GM19324 (cell line): ENCODE data around the gene TNFSF10.
"Not testable (repeated sequence)": the region's sequence is repeated elsewhere in the genome, so short reads cannot be mapped to it uniquely, and the experiment has no call there.

Source experiments
- ATAC-seq: cut with Tn5 transposase; IDR thresholded peaks from one replicate; pipeline ENCODE4 v1.9.1; 2021; ENCODE audit warnings: mild to moderate bottlenecking, moderate library complexity; ENCODE audit not compliant: unreplicated experiment, low FRiP score

Gene TNFSF10

DNA sequence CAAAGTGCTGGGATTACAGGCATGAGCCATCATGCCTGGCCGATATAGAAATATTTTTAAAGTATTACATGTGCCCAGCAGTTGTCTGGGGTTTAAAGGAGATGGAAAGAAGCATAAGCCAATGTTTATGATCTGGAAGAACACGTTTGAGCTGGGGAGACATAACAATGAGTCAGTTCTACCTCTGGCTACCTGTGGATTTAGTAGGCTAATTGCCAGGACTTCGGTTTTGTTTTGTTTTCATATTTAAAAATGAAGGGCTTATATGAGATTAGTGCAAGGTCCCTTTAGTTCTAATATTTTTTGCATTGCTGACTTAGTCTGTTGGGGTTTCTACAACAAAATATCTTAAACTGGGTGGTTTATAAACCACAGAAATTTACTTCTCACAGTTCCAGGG, 22.9 kb upstream of the TNFSF10 start:
- no peak for ATAC-seq

GRCh38 chr3:172544404-172544803, 21.2 kb upstream of the TNFSF10 start:
- no peak for ATAC-seq

DNA sequence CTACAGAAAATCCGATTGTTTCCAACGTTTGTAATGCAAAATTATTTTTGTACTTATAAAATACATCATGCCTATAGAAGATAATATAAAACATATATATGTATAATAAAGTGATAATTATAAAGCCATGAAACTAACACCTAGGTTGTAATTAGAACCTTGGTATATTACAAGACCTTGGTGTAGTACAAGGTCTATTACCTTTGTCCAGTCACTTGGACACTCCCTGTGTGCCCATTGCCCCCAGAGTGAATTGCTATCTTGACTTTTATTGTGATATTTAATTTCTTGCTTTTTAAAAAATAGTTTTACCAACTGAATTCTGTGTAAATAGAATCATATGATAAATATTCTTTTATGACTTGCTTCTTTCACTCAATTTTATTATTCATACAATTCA, 20.7 kb upstream of the TNFSF10 start:
- ATAC-seq = no peak

- no peak for ATAC-seq
Observed at GRCh38 chr3:172543419-172543818, 20.2 kb upstream of the TNFSF10 start.

DNA sequence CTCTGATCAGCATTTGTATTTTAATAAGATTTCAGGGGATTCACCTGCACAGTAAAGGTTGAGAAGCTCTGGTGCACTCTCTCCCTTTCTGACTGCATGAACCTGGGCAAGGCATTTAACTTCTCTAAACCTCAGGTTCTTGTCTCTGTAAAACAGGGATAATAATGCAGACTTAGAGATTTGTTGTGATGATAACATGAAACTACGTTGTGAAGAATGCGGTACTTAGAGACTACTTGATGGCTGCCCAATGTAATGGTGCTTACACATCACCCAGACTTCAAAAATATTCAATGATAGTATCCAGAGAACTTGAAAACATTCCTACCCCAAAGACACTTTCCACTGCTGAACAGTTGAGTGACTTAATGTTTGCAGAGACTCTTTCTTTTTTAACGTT, 19.8 kb upstream of the TNFSF10 start:
- ATAC-seq = no peak

GRCh38 chr3:172541945-172542488, 18.8 kb upstream of the TNFSF10 start:
- no peak for ATAC-seq

- ATAC-seq = no peak
Observed at GRCh38 chr3:172540049-172540448, 16.8 kb upstream of the TNFSF10 start.

GRCh38 chr3:172539273-172539672, 16.0 kb upstream of the TNFSF10 start:
- no peak for ATAC-seq

- no peak for ATAC-seq
Observed at GRCh38 chr3:172538368-172539151, 15.3 kb upstream of the TNFSF10 start.

DNA sequence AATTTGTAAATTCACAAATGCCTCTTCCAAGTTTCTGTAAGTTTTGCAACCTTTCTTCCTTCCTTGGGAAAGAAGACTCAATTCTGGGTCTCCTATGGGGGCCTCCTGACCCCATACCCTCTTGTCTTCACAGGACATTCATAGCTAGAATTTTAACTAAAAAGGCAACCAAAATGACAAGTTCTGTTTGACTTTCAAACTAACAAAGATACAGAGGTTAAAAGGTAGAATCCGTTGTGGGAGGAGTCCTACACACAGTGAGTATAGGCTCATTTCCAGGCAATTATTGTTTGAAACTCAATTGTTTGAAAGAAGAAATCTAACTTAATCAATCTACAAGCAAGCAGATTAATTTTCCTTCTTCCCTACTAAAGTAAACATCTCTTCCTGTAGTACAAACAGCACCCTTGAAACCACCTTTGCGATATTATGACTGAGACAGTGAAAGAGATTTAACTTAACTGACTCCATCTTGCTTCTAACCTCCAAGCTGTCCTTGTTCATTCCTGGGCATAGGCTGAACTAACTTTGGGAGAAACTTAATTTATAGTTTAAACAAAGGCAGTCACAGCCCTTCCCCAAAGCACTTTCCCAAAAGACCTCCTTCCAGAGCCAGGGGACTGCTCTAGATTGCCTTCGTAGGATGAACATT, 14.4 kb upstream of the TNFSF10 start:
- ATAC-seq = no peak

DNA sequence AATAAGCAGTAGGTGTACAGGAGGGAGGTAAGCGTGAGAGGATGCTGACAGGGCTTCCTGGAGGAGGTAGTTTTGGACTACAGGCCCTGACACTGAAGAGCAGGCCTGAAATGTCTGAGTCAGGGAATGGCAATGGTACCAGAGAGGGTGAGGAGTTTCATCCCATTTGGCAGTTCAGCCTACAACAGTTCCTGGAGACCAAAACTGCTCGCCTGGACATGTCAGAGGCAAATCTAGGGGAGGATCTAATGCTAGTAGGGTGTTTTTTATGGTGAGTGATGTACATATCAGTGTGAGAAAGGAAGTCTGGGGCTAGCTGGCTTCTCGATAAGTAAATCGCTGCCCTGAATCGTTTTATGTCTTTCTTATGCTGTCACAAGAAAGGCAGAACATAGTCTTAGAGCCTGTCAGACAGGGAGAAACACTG, 13.8 kb upstream of the TNFSF10 start:
- ATAC-seq = no peak

DNA sequence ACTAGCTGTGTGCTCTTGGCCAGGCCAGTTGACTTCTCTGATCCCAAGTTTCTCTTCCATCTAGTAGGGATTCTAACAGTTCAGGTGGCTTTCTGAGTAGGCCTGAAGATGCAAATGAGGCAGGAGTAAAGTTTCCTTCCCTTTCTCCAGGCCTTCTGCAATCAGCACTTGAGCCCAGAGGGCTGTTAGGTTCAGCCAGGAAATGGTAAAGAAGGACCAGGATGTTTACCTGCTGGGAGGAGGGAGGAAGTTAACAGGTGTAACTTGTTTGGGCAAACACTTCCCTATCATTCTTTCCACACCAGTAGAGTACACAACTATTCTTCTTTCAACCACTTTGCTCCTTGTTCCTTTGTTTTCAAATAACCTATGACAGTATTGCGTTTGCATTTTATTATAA, 13.3 kb upstream of the TNFSF10 start:
- no peak for ATAC-seq

GRCh38 chr3:172530566-172530965, 7.3 kb upstream of the TNFSF10 start:
- ATAC-seq = no peak

DNA sequence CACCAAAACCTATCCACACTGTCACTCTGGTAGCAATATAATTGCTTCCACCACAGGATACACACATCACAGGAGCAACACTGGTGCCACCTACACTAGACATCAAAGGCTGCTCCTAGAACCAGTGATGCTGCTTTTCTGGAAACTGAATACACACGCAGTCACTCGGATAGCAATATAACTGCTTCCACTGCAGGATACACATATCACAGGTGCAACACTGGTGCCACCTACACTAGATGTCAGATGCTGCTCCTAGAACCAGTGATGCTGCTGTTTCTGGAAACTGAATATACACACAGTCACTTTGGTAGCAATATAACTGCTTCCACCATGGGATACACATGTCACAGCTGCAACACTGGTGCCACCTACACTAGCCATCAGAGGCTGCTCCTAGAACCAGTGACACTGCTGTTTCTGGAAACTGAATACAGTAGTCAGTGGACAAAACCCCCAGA, 6.9 kb upstream of the TNFSF10 start:
- ATAC-seq = no peak

DNA sequence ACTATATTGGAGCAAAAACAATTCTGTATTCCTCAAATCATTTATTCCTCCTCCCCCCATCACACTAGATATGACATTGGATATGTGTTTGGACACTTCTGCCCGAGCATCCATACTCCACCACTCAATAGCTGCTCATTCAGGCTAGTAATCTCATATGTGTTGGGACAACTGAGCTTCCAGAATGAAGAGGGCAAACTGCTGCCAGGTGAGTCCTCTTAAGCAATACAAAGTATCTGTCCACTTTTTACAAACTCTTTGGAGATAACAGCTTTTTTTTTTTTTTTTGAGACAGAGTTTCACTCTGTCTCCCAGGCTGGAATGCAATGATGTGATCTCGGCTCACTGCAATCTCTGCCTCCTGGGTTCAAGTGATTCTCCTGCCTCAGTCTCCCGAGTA, 5.4 kb upstream of the TNFSF10 start:
- no peak for ATAC-seq

- ATAC-seq = no peak
Observed at GRCh38 chr3:172527306-172527705, 4.1 kb upstream of the TNFSF10 start.

DNA sequence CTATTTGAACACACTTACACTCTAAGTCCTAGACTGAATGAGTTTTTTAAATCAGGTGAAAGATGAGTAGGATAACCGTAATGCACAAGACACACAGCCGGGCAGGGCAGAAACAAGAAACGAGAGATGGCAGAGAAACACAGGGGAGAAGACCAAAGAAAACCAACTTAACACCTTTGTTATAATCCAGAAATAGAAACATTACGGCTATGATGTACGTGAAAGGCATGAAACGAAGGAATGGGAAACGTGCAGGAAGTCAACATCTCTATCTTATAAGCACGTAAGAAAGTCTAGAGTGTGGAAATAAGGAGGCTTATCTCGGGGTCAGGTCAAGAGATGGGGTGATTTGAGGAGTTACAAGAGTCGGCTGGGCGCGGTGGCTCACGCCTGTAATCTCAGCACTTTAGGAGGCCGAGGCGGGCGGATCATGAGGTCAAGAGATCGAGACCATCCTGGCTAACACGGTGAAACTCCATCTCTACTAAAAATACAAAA, 1.9 kb upstream of the TNFSF10 start:
- no peak for ATAC-seq

DNA sequence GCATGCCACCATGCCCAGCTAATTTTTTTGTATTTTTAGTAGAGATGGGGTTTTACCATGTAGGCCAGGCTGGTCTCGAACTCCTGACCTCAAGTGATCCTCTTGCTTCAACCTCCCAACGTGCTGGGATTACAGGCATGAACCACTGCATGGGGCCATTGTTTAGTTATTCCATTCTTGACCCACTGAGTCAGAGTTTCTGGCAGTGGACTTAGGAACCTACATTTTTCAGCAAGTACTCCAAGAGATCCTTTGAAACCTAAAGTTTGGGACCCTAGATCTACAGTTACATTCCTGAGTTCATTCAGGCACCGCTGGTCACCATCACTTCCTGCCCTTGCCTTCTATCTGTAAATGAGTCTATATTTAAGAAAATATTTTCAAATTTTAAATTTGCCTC, 1.4 kb upstream of the TNFSF10 start:
- no peak for ATAC-seq

GRCh38 chr3:172521837-172522726, 1.1 kb downstream of the TNFSF10 start:
- ATAC-seq = not testable (repeated sequence)

GRCh38 chr3:172520301-172520831, 2.9 kb downstream of the TNFSF10 start:
- no peak for ATAC-seq
